ENCODE data around the gene SLC16A2. TPM values are rescaled to one million over a fixed set of nuclear protein-coding genes. Genes with fewer than 3 reads are reported as not detected.

SLC16A2 gene
- total and polyA plus RNA-seq, 10 of the 15 experiments (the other 5 are each of a cell fraction or from before 2014, with no cell fraction given) = 0.08 to 0.13 TPM; not detected in 8

DNA sequence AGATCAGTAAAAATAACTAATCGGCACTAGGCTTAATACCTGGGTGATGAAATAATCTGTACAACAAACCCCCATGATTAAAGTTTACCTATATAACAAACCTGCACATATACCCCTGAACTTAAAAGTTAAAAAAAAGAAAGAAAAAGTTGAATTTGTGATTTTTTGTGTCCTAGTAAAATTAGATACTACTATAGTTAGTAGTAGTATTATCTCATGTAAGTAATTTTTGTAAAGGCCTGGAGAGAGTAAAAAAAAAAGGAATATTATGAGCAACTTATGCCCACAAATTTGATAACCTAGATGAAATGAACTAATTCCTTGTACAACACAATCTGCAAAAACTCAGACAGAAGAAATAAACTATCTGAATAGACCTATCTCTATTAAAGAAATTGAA, 25.7 kb upstream of the SLC16A2 start (continued):
- TF ChIP-seq RELA (IDR thresholded peaks at IDR 0.05; ENCODE audit: borderline replicate concordance, partially characterized antibody) = no peak

DNA sequence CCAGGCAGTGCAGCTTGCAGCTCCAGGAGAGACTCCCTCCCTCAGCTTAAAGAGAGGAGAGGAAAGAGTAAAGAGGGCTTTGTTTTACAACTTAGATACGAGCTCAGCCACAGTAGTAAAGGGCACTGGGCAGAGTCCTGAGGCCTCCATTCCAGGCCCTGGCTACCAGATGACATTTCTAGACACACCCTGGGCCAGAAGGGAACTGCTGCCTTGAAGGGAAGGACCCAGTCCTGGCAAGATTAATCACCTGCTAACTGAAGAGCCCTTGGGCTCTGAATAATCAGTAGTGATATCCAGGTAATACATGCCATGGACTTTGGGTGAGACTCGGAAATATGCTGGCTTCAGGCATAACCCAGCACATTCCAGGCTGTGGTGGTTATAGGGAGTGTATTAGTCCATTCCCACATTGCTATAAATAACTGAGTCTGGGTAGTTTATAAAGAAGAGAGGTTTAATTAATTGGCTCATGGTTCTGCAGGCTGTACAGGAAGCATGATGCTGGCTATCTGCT, 15.3 kb upstream of the SLC16A2 start:
- DNase-seq (ENCODE audit: low read depth, low spot score) = no peak
- no peak overlapping the region for H3K4me2 ChIP-seq (ENCODE audit: control insufficient read depth, insufficient read depth)
- no TSS peak for BruUV-seq (replicated peaks)
- TF ChIP-seq, protein P1, sequence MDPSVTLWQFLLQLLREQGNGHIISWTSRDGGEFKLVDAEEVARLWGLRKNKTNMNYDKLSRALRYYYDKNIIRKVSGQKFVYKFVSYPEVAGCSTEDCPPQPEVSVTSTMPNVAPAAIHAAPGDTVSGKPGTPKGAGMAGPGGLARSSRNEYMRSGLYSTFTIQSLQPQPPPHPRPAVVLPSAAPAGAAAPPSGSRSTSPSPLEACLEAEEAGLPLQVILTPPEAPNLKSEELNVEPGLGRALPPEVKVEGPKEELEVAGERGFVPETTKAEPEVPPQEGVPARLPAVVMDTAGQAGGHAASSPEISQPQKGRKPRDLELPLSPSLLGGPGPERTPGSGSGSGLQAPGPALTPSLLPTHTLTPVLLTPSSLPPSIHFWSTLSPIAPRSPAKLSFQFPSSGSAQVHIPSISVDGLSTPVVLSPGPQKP (IDR thresholded peaks at IDR 0.05; ENCODE audit: low read depth, low read length) = no peak
- no peak for TF ChIP-seq SP1 (IDR thresholded peaks at IDR 0.05; ENCODE audit: low read depth, low read length)
- no peak for TF ChIP-seq SREBF2 (IDR thresholded peaks at IDR 0.05; ENCODE audit: low read length)
- no peak for TF ChIP-seq ZNF217 (IDR thresholded peaks at IDR 0.05)
- no peak for TF ChIP-seq YY1 (IDR thresholded peaks at IDR 0.05; ENCODE audit: low read depth, low read length)
- TF ChIP-seq IRF5 (IDR thresholded peaks at IDR 0.05; ENCODE audit: borderline replicate concordance) = no peak
- no peak overlapping the region for H3K9ac ChIP-seq (ENCODE audit: control insufficient read depth, insufficient read depth, low read length)
- H3K9me3 ChIP-seq (replicated peaks; ENCODE audit: control insufficient read depth, insufficient read depth, low read length) = no peaks in the 10 kb centered on the region
- FAIRE-seq = no peak
- H3K27me3 ChIP-seq (replicated peaks in 1 of 2; ENCODE audit: control insufficient read depth in 2 of 2, insufficient read depth in 2 of 2, low read length in 1 of 2) = no peaks in the 10 kb centered on the region
- H4K20me1 ChIP-seq (ENCODE audit: control insufficient read depth, insufficient read depth) = no peaks in the 10 kb centered on the region
- H3K4me1 ChIP-seq (ENCODE audit: control insufficient read depth, insufficient read depth, low read length) = no peaks in the 10 kb centered on the region
- no peak overlapping the region for H3K27ac ChIP-seq (ENCODE audit: control insufficient read depth, insufficient read depth)
- POLR2A ChIA-PET = no interaction called here
- intact Hi-C loops (cut with micrococcal nuclease; ENCODE audit: unreplicated experiment) = no loop called here
- ATAC-seq = no peak
- CTCF ChIA-PET = no interaction called here
- RAD21 ChIA-PET (ENCODE audit: unreplicated experiment) = no interaction called here
- no peak overlapping the region for H3K4me3 ChIP-seq
- no peaks in the 10 kb centered on the region for H3K36me3 ChIP-seq (ENCODE audit: control insufficient read depth in 2 of 2, insufficient read depth in 2 of 2, low read length in 1 of 2)
- no peaks in the 10 kb centered on the region for H3K79me2 ChIP-seq (ENCODE audit: control insufficient read depth, insufficient read depth, low read length)
- 9% methylated on average over 2 of the region's 2 CpGs for WGBS (ENCODE audit: insufficient coverage, insufficient replicate concordance, low lambda C conversion rate, missing lambda C conversion rate)
- SMC1A ChIA-PET (ENCODE audit: uncharacterized antibody, unreplicated experiment) = no interaction called here
- H2AFZ ChIP-seq (ENCODE audit: control insufficient read depth, low read depth, low read length) = no peak overlapping the region
- in situ Hi-C loops (cut with MboI) = no loop called here
